Measurements from ENCODE around the gene ZFX. TPM values are rescaled to one million over a fixed set of nuclear protein-coding genes. Genes with fewer than 3 reads are reported as not detected.

ZFX gene
- 10 to 100 TPM; 52.7 to 68.2 (median 63.3) TPM for total RNA-seq
- 10 to 100 TPM; 38.1 to 40.0 TPM for polyA plus RNA-seq
- total RNA-seq = 90.5 reads per million, percentile 83 among the genes with 10 or more reads in this experiment

GRCh38 chrX:24149351-24150050 is at the start of gene ZFX:
ZFX (plus strand) TSS chrX:24149729; CDS start chrX:24172743, 23,014 bp downstream.
- Mint-ChIP-seq H3K9me3 (peaks cover 0 to 3% (median 0%) of the 10 kb centered on the region in 11 donors), H3K27ac (peak within 1 kb of the TSS; percentile 86 to 99 (median 93)), H3K36me3 (peaks cover 5 to 18% (median 5%) of the 10 kb centered on the region in 5 donors), H3K27me3 (no peaks in the 10 kb centered on the region), H3K4me1 (peaks cover 16 to 83% (median 68%) of the 10 kb centered on the region in 7 donors), H3K4me3 (peak within 1 kb of the TSS; percentile 86 to 97 (median 92))
- DNase-seq (peak; percentile 44 to 89 (median 72)), ATAC-seq (peak; percentile 58)
- intact Hi-C loops (cut with micrococcal nuclease) = loop anchor here (1.0 to 5.0 kb wide), 16 partner anchors 17 to 544 kb away; partner anchors contain the start of genes EIF2S3 (in 2 of the 2), PDK3 (in 2 of the 2), PRDX4 (in 2 of the 2) and APOO (in 1 of the 2)
- Histone ChIP-seq H3K36me3 (ENCODE audit: control insufficient read depth in 2 of 3, insufficient read depth in 3 of 3, low read length in 3 of 3) (no peaks in the 10 kb centered on the region), H3K4me1 (ENCODE audit: control insufficient read depth in 2 of 2, insufficient read depth in 2 of 2, low read length in 2 of 2) (peaks cover 31% of the 10 kb centered on the region in 2 donors), H3K4me3 (ENCODE audit: low read length) (peak within 1 kb of the TSS; percentile 84), H3K27ac (ENCODE audit: low read depth, low read length) (peak within 1 kb of the TSS; percentile 98), H3K27me3 (ENCODE audit: control insufficient read depth in 2 of 2, insufficient read depth in 2 of 2, low read length in 2 of 2) (no peaks in the 10 kb centered on the region), H3K9me3 (ENCODE audit: control insufficient read depth in 2 of 3, low read length in 3 of 3) (no peaks in the 10 kb centered on the region)
- CTCF ChIA-PET = interaction anchor here (1.5 kb wide), 1 partner anchor 95 kb away, joined by 4 read pairs; no protein-coding TSS in a partner anchor
- POLR2A ChIA-PET = interaction anchor here (0.6 to 3.2 kb wide), 3 partner anchors 95 to 366 kb away, joined by 4 to 15 read pairs (median 6); partner anchors contain the start of genes EIF2S3 and SAT1

- H3K27ac Mint-ChIP-seq = no peak overlapping the region
- no peak overlapping the region for H3K4me3 Mint-ChIP-seq
- intact Hi-C loops (cut with micrococcal nuclease) = no loop called here
- peaks cover 0 to 13% (median 0%) of the 10 kb centered on the region in 7 donors for H3K4me1 Mint-ChIP-seq
- H3K36me3 Mint-ChIP-seq = peaks cover 0 to 20% (median 0%) of the 10 kb centered on the region in 5 donors
- POLR2A ChIA-PET = no interaction called here
- no peaks in the 10 kb centered on the region for H3K9me3 ChIP-seq (ENCODE audit: control insufficient read depth in 2 of 3, low read length in 3 of 3)
- no peaks in the 10 kb centered on the region for H3K27me3 ChIP-seq (ENCODE audit: control insufficient read depth in 2 of 2, insufficient read depth in 2 of 2, low read length in 2 of 2)
- H3K36me3 ChIP-seq (ENCODE audit: control insufficient read depth in 2 of 3, insufficient read depth in 3 of 3, low read length in 3 of 3) = no peaks in the 10 kb centered on the region
- ATAC-seq (no peak), DNase-seq (no peak)
- H3K4me1 ChIP-seq (ENCODE audit: control insufficient read depth in 2 of 2, insufficient read depth in 2 of 2, low read length in 2 of 2) = no peaks in the 10 kb centered on the region
- CTCF ChIA-PET = no interaction called here
- H3K9me3 Mint-ChIP-seq = no peaks in the 10 kb centered on the region
- H3K27ac ChIP-seq (ENCODE audit: low read depth, low read length) = no peak overlapping the region
- H3K27me3 Mint-ChIP-seq = no peaks in the 10 kb centered on the region
- no peak overlapping the region for H3K4me3 ChIP-seq (ENCODE audit: low read length)
Observed at GRCh38 chrX:24100713-24101112, 48.8 kb upstream of the ZFX start.

- POLR2A ChIA-PET = no interaction called here
- intact Hi-C loops (cut with micrococcal nuclease) = no loop called here
- H3K9me3 Mint-ChIP-seq = no peaks in the 10 kb centered on the region
Observed at GRCh38 chrX:24110069-24110468, 39.5 kb upstream of the ZFX start.

GRCh38 chrX:24113181-24113580 is 36.3 kb upstream of the ZFX start:
- POLR2A ChIA-PET = no interaction called here
- no peak overlapping the region for H3K4me3 Mint-ChIP-seq
- DNase-seq (no peak), ATAC-seq (no peak)
- H3K27ac Mint-ChIP-seq = no peak overlapping the region
- CTCF ChIA-PET = interaction anchor here (0.9 kb wide), 1 partner anchor 69 kb away, joined by 3 read pairs; no protein-coding TSS in a partner anchor
- peaks cover 0 to 19% (median 2%) of the 10 kb centered on the region in 5 donors for H3K36me3 Mint-ChIP-seq
- intact Hi-C loops (cut with micrococcal nuclease) = no loop called here
- no peaks in the 10 kb centered on the region for H3K9me3 Mint-ChIP-seq
- H3K27ac ChIP-seq (ENCODE audit: low read depth, low read length) = no peak overlapping the region
- no peak overlapping the region for H3K4me3 ChIP-seq (ENCODE audit: low read length)
- no peaks in the 10 kb centered on the region for H3K9me3 ChIP-seq (ENCODE audit: control insufficient read depth in 2 of 3, low read length in 3 of 3)
- no peaks in the 10 kb centered on the region for H3K36me3 ChIP-seq (ENCODE audit: control insufficient read depth in 2 of 3, insufficient read depth in 3 of 3, low read length in 3 of 3)
- no peaks in the 10 kb centered on the region for H3K27me3 ChIP-seq (ENCODE audit: control insufficient read depth in 2 of 2, insufficient read depth in 2 of 2, low read length in 2 of 2)
- H3K4me1 ChIP-seq (ENCODE audit: control insufficient read depth in 2 of 2, insufficient read depth in 2 of 2, low read length in 2 of 2) = no peaks in the 10 kb centered on the region
- H3K27me3 Mint-ChIP-seq = no peaks in the 10 kb centered on the region
- no peaks in the 10 kb centered on the region for H3K4me1 Mint-ChIP-seq

More at GRCh38 chrX:24110069-24110468, 39.5 kb upstream of the ZFX start:
- CTCF ChIA-PET = no interaction called here
- H3K27ac Mint-ChIP-seq = no peak overlapping the region
- no peaks in the 10 kb centered on the region for H3K36me3 ChIP-seq (ENCODE audit: control insufficient read depth in 2 of 3, insufficient read depth in 3 of 3, low read length in 3 of 3)
- DNase-seq (no peak), ATAC-seq (no peak)
- no peak overlapping the region for H3K4me3 Mint-ChIP-seq
- H3K27me3 ChIP-seq (ENCODE audit: control insufficient read depth in 2 of 2, insufficient read depth in 2 of 2, low read length in 2 of 2) = no peaks in the 10 kb centered on the region
- H3K4me3 ChIP-seq (ENCODE audit: low read length) = no peak overlapping the region
- H3K36me3 Mint-ChIP-seq = peaks cover 0 to 34% (median 2%) of the 10 kb centered on the region in 5 donors
- H3K27ac ChIP-seq (ENCODE audit: low read depth, low read length) = no peak overlapping the region
- no peaks in the 10 kb centered on the region for H3K4me1 Mint-ChIP-seq
- H3K9me3 ChIP-seq (ENCODE audit: control insufficient read depth in 2 of 3, low read length in 3 of 3) = no peaks in the 10 kb centered on the region
- H3K4me1 ChIP-seq (ENCODE audit: control insufficient read depth in 2 of 2, insufficient read depth in 2 of 2, low read length in 2 of 2) = no peaks in the 10 kb centered on the region
- no peaks in the 10 kb centered on the region for H3K27me3 Mint-ChIP-seq

- POLR2A ChIA-PET = interaction anchor here (0.6 kb wide), 1 partner anchor 197 kb away, joined by 3 read pairs; no protein-coding TSS in a partner anchor
Observed at GRCh38 chrX:24117258-24117657, 32.3 kb upstream of the ZFX start.

GRCh38 chrX:24124244-24124799 is 25.2 kb upstream of the ZFX start:
- POLR2A ChIA-PET = no interaction called here
- Mint-ChIP-seq H3K9me3 (no peaks in the 10 kb centered on the region), H3K27me3 (no peaks in the 10 kb centered on the region), H3K36me3 (peaks cover 0 to 4% (median 2%) of the 10 kb centered on the region in 5 donors), H3K4me1 (no peaks in the 10 kb centered on the region), H3K4me3 (no peak overlapping the region), H3K27ac (no peak overlapping the region)
- Histone ChIP-seq H3K36me3 (ENCODE audit: control insufficient read depth in 2 of 3, insufficient read depth in 3 of 3, low read length in 3 of 3) (no peaks in the 10 kb centered on the region), H3K27ac (ENCODE audit: low read depth, low read length) (no peak overlapping the region), H3K27me3 (ENCODE audit: control insufficient read depth in 2 of 2, insufficient read depth in 2 of 2, low read length in 2 of 2) (no peaks in the 10 kb centered on the region), H3K4me3 (ENCODE audit: low read length) (no peak overlapping the region), H3K9me3 (ENCODE audit: control insufficient read depth in 2 of 3, low read length in 3 of 3) (no peaks in the 10 kb centered on the region), H3K4me1 (ENCODE audit: control insufficient read depth in 2 of 2, insufficient read depth in 2 of 2, low read length in 2 of 2) (no peaks in the 10 kb centered on the region)
- intact Hi-C loops (cut with micrococcal nuclease) = no loop called here
- DNase-seq (no peak), ATAC-seq (no peak)
- CTCF ChIA-PET = no interaction called here

More at GRCh38 chrX:24117258-24117657, 32.3 kb upstream of the ZFX start:
- intact Hi-C loops (cut with micrococcal nuclease) = no loop called here
- CTCF ChIA-PET = no interaction called here
- no peak for ATAC-seq
- DNase-seq = no peak
- Histone ChIP-seq H3K4me1 (ENCODE audit: control insufficient read depth in 2 of 2, insufficient read depth in 2 of 2, low read length in 2 of 2) (no peaks in the 10 kb centered on the region), H3K9me3 (ENCODE audit: control insufficient read depth in 2 of 3, low read length in 3 of 3) (no peaks in the 10 kb centered on the region), H3K27me3 (ENCODE audit: control insufficient read depth in 2 of 2, insufficient read depth in 2 of 2, low read length in 2 of 2) (no peaks in the 10 kb centered on the region), H3K36me3 (ENCODE audit: control insufficient read depth in 2 of 3, insufficient read depth in 3 of 3, low read length in 3 of 3) (no peaks in the 10 kb centered on the region), H3K27ac (ENCODE audit: low read depth, low read length) (no peak overlapping the region), H3K4me3 (ENCODE audit: low read length) (no peak overlapping the region)
- H3K27ac Mint-ChIP-seq = peak overlapping the region in 1 of 9 donors; percentile 46
- H3K9me3 Mint-ChIP-seq = no peaks in the 10 kb centered on the region
- peaks cover 0 to 7% (median 0%) of the 10 kb centered on the region in 5 donors for H3K36me3 Mint-ChIP-seq
- no peaks in the 10 kb centered on the region for H3K4me1 Mint-ChIP-seq
- no peak overlapping the region for H3K4me3 Mint-ChIP-seq
- no peaks in the 10 kb centered on the region for H3K27me3 Mint-ChIP-seq
